ENCODE results near the gene ATAD3C. TPM values are rescaled to one million over a fixed set of nuclear protein-coding genes. Genes with fewer than 3 reads are reported as not detected.
"Not testable (repeated sequence)": the region's sequence is repeated elsewhere in the genome, so short reads cannot be mapped to it uniquely, and the experiment has no call there.

ATAD3C gene
- total RNA-seq, 3 donors from 2014 or later = 1.9 to 8.5 (median 4.3) TPM

DNA sequence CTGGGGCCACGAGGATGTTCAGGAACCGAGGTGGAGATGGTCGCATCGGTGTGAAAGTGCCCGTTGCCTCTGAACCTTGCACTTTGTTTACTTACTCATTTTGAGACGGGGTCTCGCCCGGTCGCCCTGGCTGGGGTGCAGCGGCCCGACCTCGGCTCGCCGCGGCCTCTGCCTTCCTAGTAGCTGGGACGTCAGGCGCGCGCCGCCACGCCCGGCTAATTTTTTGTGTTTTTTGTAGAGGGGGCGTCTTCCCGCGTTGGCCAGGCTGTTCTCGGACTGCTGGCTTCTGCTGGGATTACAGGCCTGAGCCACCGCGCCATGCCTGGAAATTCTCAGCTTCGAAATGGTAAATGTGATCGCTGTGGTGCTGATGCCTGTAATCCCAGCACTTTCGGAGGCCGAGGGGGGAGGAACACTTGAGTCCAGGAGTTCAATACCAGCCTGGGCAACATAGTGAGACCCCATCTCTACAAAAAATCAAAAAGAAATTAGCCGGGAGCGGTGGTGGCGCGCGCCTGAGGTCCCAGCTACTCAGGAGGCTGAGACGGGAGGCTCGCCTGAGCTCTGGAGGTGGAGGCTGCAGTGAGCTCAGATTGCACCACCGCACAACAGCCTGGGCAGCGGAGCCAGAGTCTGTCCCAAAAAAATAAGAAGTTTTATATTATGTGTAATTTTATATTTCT, 41.7 kb upstream of the ATAD3C start:
- H3K36me3 ChIP-seq = no peaks in the 10 kb centered on the region
- intact Hi-C loops (cut with DNase I; ENCODE audit: low total_unique reads) = no loop called here

GRCh38 chr1:1410238-1410637, 39.3 kb upstream of the ATAD3C start:
- H3K4me3 ChIP-seq; H3K27me3 ChIP-seq; H3K27ac ChIP-seq; intact Hi-C loops (cut with DNase I; ENCODE audit: low total_unique reads); H3K36me3 ChIP-seq; H3K9me3 ChIP-seq; H3K4me1 ChIP-seq; DNase-seq (ENCODE audit: low spot score in 2 of 2): not testable (repeated sequence)

More for the DNA sequence above, 41.7 kb upstream of the ATAD3C start:
- TF ChIP-seq POLR2A (IDR thresholded peaks at IDR 0.05) (no peak), POLR2AphosphoS5 (IDR thresholded peaks at IDR 0.05) (no peak)
- TF ChIP-seq, protein P1, sequence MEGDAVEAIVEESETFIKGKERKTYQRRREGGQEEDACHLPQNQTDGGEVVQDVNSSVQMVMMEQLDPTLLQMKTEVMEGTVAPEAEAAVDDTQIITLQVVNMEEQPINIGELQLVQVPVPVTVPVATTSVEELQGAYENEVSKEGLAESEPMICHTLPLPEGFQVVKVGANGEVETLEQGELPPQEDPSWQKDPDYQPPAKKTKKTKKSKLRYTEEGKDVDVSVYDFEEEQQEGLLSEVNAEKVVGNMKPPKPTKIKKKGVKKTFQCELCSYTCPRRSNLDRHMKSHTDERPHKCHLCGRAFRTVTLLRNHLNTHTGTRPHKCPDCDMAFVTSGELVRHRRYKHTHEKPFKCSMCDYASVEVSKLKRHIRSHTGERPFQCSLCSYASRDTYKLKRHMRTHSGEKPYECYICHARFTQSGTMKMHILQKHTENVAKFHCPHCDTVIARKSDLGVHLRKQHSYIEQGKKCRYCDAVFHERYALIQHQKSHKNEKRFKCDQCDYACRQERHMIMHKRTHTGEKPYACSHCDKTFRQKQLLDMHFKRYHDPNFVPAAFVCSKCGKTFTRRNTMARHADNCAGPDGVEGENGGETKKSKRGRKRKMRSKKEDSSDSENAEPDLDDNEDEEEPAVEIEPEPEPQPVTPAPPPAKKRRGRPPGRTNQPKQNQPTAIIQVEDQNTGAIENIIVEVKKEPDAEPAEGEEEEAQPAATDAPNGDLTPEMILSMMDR (IDR thresholded peaks at IDR 0.05) = no peak
- no peak for DNase-seq (ENCODE audit: low spot score in 2 of 2)
- H3K27me3 ChIP-seq = no peaks in the 10 kb centered on the region
- H3K9me3 ChIP-seq = no peaks in the 10 kb centered on the region
- peak overlapping the region; percentile 87 to 97 (median 96) for H3K4me3 ChIP-seq
- peak overlapping the region; percentile 89 to 91 for H3K27ac ChIP-seq
- H3K4me1 ChIP-seq = peaks cover 5 to 7% of the 10 kb centered on the region in 2 donors

DNA sequence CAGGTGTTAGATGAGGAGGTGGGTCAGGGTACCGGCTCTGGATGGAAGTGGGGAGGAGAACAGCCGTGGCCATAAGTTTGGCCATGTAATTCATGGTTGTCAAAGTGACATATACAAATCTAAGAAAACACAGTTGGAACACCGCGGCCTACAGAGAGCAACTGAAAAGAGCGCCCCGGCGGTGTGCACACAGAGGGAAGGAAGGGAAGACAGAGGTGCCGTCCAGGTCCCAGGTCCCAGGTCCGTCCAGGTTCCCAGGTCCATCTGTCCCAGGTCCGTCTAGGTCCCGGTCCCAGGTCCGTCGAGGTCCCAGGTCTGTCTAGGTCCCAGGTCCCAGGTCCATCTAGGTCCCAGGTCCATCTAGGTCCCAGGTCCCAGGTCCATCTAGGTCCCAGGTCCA, 37.9 kb upstream of the ATAD3C start:
- H3K4me3 ChIP-seq = no peak overlapping the region
- intact Hi-C loops (cut with DNase I; ENCODE audit: low total_unique reads) = no loop called here
- no peak for DNase-seq (ENCODE audit: low spot score in 2 of 2)
- no peak overlapping the region for H3K27ac ChIP-seq
- TF ChIP-seq POLR2A (IDR thresholded peaks at IDR 0.05) (no peak), POLR2AphosphoS5 (IDR thresholded peaks at IDR 0.05) (no peak)
- TF ChIP-seq, protein P1 (IDR thresholded peaks at IDR 0.05) = no peak
- H3K27me3 ChIP-seq = no peaks in the 10 kb centered on the region
- H3K9me3 ChIP-seq = no peaks in the 10 kb centered on the region
- no peaks in the 10 kb centered on the region for H3K4me1 ChIP-seq
- no peaks in the 10 kb centered on the region for H3K36me3 ChIP-seq

- H3K9me3 ChIP-seq; H3K27ac ChIP-seq; H3K4me1 ChIP-seq; DNase-seq (ENCODE audit: low spot score in 2 of 2); H3K36me3 ChIP-seq; H3K4me3 ChIP-seq; intact Hi-C loops (cut with DNase I; ENCODE audit: low total_unique reads); H3K27me3 ChIP-seq: not testable (repeated sequence)
These were observed 37.1 kb upstream of the ATAD3C start for GRCh38 chr1:1412311-1412902.

DNA sequence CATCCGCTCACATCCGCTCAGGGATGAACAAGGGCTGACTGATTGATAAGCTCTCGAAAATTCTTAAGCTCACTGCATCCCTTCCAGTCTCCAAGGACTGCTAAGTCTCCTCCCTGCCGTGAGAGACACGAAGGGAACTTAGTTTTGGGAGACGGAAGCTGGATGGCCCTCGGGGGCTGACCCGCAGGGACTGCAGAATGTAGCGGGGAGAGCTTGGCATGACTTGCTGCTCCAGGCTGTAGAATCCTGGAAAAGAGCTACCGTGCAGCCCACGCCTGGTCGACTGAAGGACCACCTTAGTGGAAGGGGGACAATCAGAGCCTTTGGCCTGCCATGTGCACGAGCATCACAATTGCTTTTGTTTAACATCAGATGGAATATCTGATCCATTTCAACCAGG, 33.7 kb upstream of the ATAD3C start:
- intact Hi-C loops (cut with DNase I; ENCODE audit: low total_unique reads) = no loop called here
- Histone ChIP-seq H3K4me3 (no peak overlapping the region), H3K27ac (no peak overlapping the region), H3K9me3 (no peaks in the 10 kb centered on the region), H3K36me3 (no peaks in the 10 kb centered on the region), H3K27me3 (no peaks in the 10 kb centered on the region), H3K4me1 (peaks cover 2 to 4% of the 10 kb centered on the region in 2 donors)
- TF ChIP-seq POLR2A (IDR thresholded peaks at IDR 0.05) (no peak), POLR2AphosphoS5 (IDR thresholded peaks at IDR 0.05) (no peak)
- TF ChIP-seq, protein P1 (IDR thresholded peaks at IDR 0.05) = no peak
- DNase-seq (ENCODE audit: low spot score in 2 of 2) = no peak

DNA sequence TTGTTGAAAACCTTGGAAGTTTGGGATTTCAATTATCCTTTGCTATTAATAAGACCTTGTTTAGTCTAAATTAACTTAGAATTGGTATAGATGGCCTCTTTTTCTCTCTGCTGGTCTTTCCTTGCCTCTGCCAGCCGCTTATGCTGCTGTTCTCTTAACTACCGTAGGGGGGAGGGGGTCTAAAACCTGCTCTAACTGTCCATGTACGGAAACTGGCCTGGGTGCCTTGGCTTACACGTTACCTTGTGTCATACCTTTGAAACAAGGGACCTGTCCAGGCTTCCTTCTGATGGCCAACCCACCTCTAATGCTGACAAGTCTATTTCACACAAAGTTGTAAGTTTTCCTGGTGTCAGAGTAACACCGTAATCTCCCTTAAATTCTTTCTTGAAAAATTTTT, 32.1 kb upstream of the ATAD3C start:
- DNase-seq (ENCODE audit: low spot score in 2 of 2); H3K27me3 ChIP-seq; intact Hi-C loops (cut with DNase I; ENCODE audit: low total_unique reads); H3K4me1 ChIP-seq; H3K36me3 ChIP-seq; H3K9me3 ChIP-seq: not testable (repeated sequence)
- H3K4me3 ChIP-seq = peak overlapping the region in 1 of 3 donors; percentile 11
- H3K27ac ChIP-seq = peak overlapping the region in 1 of 2 donors; percentile 81
